ENCODE measurements around the gene CPA1.

Gene CPA1

DNA sequence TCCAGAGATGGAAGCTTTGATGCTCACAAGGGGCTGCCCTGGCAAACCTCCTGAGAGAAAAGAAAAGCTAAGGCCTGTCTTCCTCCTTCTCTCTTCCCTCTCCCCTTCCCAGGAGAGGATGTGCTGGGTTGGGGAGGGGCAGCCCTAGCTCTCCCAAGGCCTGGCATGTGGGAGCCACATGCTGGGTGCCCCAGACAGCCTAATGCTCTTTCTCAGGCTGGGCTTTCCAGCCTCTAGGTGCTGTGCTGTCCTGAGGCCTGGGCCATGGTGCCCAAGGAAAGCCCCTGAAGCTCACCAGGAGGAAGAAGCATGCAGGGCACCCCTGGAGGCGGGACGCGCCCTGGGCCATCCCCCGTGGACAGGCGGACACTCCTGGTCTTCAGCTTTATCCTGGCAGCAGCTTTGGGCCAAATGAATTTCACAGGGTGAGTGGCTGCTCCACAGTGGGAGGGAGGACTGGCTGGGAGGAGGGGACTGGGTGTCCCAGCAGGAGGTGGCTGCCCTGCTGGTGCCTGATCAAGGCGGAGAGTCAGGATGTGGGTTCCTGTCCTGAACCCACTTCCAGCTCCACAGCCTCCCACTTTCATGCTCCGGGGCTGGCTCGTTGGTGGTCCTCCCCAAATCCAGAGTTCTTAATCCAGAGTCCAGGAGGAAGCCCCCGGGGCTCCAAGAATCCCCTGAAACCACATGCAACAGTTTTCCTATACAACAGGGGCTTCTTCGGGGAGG lies 34.0 kb upstream of the CPA1 start:
- ChIA-PET CTCF (interaction anchor here (0.6 to 1.4 kb wide), 2 partner anchors 143 to 405 kb away, joined by 3 read pairs; no protein-coding TSS in a partner anchor), POLR2A (no interaction called here)
- Histone ChIP-seq H3K9me3 (ENCODE audit: control insufficient read depth, insufficient read depth, low read depth, low read length) (no peaks in the 10 kb centered on the region), H3K4me3 (ENCODE audit: low read depth, low read length) (no peak overlapping the region), H3K27ac (ENCODE audit: extremely low read depth, low read depth, low read length) (no peak overlapping the region), H3K4me1 (ENCODE audit: control insufficient read depth, insufficient read depth, low read length) (no peaks in the 10 kb centered on the region), H3K36me3 (ENCODE audit: control insufficient read depth in 2 of 2, insufficient read depth in 1 of 2, low read length in 2 of 2) (no peaks in the 10 kb centered on the region)
- no peak for TF ChIP-seq SP3 (tag by site-specific recombination; IDR thresholded peaks at IDR 0.05)
- TF ChIP-seq ZNF76 (tag by site-specific recombination; IDR thresholded peaks at IDR 0.05; ENCODE audit: borderline replicate concordance, low read depth) = no peak
- TF ChIP-seq GLIS1 (tag by site-specific recombination; IDR thresholded peaks at IDR 0.05) = 0 out of 2 replicates have a peak, but pooled peaks have one; percentile 22
- TF ChIP-seq ZIC2 (tag by site-specific recombination; IDR thresholded peaks at IDR 0.05) = peak; percentile 86

DNA sequence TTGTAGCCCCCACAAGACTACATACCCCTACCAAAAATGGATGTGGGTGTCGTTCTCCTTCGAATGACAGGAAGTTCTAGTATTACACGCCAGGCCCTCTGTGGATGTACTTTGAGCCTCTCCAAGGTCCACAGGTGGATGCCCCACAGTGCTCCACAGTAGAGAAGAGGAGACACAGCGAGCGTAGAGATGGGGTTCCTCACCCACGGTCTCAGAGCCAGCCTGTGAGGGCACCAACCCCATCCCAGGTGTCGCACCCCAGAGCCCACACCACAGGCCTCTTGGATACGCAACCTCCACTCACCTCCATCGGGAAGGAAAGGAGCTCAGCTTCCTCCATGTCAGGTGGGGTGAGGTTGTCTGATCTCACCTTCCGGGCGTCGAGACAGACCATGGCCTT lies 33.4 kb upstream of the CPA1 start:
- ChIA-PET POLR2A (no interaction called here), CTCF (interaction anchor here (1.4 kb wide), 1 partner anchor 143 kb away, joined by 3 read pairs; no protein-coding TSS in a partner anchor)
- Histone ChIP-seq H3K36me3 (ENCODE audit: control insufficient read depth in 2 of 2, insufficient read depth in 1 of 2, low read length in 2 of 2) (no peaks in the 10 kb centered on the region), H3K9me3 (ENCODE audit: control insufficient read depth, insufficient read depth, low read depth, low read length) (no peaks in the 10 kb centered on the region), H3K4me3 (ENCODE audit: low read depth, low read length) (no peak overlapping the region), H3K4me1 (ENCODE audit: control insufficient read depth, insufficient read depth, low read length) (no peaks in the 10 kb centered on the region), H3K27ac (ENCODE audit: extremely low read depth, low read depth, low read length) (no peak overlapping the region)
- TF ChIP-seq KLF1 (tag by site-specific recombination; IDR thresholded peaks at IDR 0.05) (no peak), ZNF19 (tag by site-specific recombination; IDR thresholded peaks at IDR 0.05; ENCODE audit: low read depth) (no peak), ZNF202 (tag by site-specific recombination; IDR thresholded peaks at IDR 0.05; ENCODE audit: borderline replicate concordance) (no peak), ZNF211 (tag by site-specific recombination; IDR thresholded peaks at IDR 0.05; ENCODE audit: low read depth) (no peak), ZNF514 (tag by site-specific recombination; IDR thresholded peaks at IDR 0.05) (no peak), ZBTB48 (tag by site-specific recombination; IDR thresholded peaks at IDR 0.05) (no peak), ZNF366 (tag by site-specific recombination; conservative IDR thresholded peaks at IDR 0.05) (no peak), ZBTB7A (tag by site-specific recombination; IDR thresholded peaks at IDR 0.05; ENCODE audit: low read depth) (no peak), ZNF555 (tag by site-specific recombination; conservative IDR thresholded peaks at IDR 0.05) (no peak), MYNN (tag by site-specific recombination; IDR thresholded peaks at IDR 0.05; ENCODE audit: borderline replicate concordance) (no peak), ZNF138 (tag by site-specific recombination; IDR thresholded peaks at IDR 0.05; ENCODE audit: borderline replicate concordance) (no peak), ZNF350 (tag by site-specific recombination; IDR thresholded peaks at IDR 0.05) (no peak), ZNF701 (tag by site-specific recombination; IDR thresholded peaks at IDR 0.05) (no peak), ZNF792 (tag by site-specific recombination; IDR thresholded peaks at IDR 0.05) (no peak), ZSCAN30 (tag by site-specific recombination; IDR thresholded peaks at IDR 0.05) (no peak), ZNF549 (tag by site-specific recombination; IDR thresholded peaks at IDR 0.05) (no peak)
- TF ChIP-seq, protein P1, sequence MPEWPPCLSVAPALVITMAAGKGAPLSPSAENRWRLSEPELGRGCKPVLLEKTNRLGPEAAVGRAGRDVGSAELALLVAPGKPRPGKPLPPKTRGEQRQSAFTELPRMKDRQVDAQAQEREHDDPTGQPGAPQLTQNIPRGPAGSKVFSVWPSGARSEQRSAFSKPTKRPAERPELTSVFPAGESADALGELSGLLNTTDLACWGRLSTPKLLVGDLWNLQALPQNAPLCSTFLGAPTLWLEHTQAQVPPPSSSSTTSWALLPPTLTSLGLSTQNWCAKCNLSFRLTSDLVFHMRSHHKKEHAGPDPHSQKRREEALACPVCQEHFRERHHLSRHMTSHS (tag by site-specific recombination; IDR thresholded peaks at IDR 0.05) = no peak
- TF ChIP-seq, protein P2, sequence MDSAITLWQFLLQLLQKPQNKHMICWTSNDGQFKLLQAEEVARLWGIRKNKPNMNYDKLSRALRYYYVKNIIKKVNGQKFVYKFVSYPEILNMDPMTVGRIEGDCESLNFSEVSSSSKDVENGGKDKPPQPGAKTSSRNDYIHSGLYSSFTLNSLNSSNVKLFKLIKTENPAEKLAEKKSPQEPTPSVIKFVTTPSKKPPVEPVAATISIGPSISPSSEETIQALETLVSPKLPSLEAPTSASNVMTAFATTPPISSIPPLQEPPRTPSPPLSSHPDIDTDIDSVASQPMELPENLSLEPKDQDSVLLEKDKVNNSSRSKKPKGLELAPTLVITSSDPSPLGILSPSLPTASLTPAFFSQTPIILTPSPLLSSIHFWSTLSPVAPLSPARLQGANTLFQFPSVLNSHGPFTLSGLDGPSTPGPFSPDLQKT (IDR thresholded peaks at IDR 0.05; ENCODE audit: borderline replicate concordance, low read depth, low read length) = no peak

All from HEK293 (cell line).